ENCODE measurements around the gene ATP5MC3.

The ATP5MC3 gene

DNA sequence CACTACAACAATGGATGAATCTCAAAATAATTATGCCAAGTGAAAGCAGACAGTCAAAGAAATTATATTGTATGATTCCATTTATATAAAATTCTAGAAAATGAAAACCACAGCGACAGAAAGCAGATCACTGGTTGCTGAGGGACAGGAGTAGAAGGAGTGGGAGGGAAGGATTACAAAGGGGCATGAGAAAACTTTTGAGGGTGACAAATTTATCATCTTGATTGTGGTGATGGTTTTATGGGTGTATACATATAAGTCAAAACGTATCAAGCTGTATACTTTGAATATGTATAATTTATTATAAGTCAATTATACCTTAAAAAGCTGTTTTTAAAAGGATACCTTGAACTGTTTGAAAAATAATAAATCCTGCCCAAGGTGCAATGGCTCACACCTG is 41.2 kb downstream of the ATP5MC3 start:
- TF ChIP-seq, protein P1, sequence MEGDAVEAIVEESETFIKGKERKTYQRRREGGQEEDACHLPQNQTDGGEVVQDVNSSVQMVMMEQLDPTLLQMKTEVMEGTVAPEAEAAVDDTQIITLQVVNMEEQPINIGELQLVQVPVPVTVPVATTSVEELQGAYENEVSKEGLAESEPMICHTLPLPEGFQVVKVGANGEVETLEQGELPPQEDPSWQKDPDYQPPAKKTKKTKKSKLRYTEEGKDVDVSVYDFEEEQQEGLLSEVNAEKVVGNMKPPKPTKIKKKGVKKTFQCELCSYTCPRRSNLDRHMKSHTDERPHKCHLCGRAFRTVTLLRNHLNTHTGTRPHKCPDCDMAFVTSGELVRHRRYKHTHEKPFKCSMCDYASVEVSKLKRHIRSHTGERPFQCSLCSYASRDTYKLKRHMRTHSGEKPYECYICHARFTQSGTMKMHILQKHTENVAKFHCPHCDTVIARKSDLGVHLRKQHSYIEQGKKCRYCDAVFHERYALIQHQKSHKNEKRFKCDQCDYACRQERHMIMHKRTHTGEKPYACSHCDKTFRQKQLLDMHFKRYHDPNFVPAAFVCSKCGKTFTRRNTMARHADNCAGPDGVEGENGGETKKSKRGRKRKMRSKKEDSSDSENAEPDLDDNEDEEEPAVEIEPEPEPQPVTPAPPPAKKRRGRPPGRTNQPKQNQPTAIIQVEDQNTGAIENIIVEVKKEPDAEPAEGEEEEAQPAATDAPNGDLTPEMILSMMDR (conservative IDR thresholded peaks at IDR 0.05; ENCODE audit: low read depth, low read length) = no peak
- no peak for DNase-seq (ENCODE audit: low read depth)
- H3K4me3 ChIP-seq (ENCODE audit: low read length) = no peak overlapping the region

GRCh38 chr2:175137793-175138192 is 43.7 kb downstream of the ATP5MC3 start:
- H3K4me3 ChIP-seq (ENCODE audit: low read length) = no peak overlapping the region
- TF ChIP-seq, protein P1 (conservative IDR thresholded peaks at IDR 0.05; ENCODE audit: low read depth, low read length) = no peak
- no peak for DNase-seq (ENCODE audit: low read depth)

- TF ChIP-seq, protein P1 (conservative IDR thresholded peaks at IDR 0.05; ENCODE audit: low read depth, low read length) = no peak
- no peak overlapping the region for H3K4me3 ChIP-seq (ENCODE audit: low read length)
- DNase-seq (ENCODE audit: low read depth) = no peak
These were observed 44.9 kb downstream of the ATP5MC3 start for GRCh38 chr2:175136334-175137215.

DNA sequence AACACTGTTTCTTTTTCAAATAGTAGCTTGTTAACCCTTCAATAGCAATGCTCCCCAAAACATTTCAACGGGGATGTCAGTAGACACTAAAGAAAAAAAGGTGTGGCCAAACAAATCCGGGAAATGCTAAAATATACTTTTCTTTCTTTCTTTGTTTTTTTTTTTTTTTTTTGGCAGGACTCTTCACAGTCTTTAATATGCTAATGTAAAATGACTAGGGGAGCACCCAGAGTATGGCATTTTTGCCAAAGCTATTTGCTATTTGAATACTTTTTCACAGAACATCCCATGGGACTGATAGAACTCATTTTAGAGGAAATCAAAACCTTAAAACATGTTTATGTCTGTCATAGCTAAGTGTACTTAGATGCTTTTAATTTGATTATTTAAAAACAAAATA is 45.6 kb downstream of the ATP5MC3 start:
- no peak overlapping the region for H3K4me3 ChIP-seq (ENCODE audit: low read length)
- DNase-seq (ENCODE audit: low read depth) = no peak
- TF ChIP-seq, protein P1 (conservative IDR thresholded peaks at IDR 0.05; ENCODE audit: low read depth, low read length) = no peak

DNA sequence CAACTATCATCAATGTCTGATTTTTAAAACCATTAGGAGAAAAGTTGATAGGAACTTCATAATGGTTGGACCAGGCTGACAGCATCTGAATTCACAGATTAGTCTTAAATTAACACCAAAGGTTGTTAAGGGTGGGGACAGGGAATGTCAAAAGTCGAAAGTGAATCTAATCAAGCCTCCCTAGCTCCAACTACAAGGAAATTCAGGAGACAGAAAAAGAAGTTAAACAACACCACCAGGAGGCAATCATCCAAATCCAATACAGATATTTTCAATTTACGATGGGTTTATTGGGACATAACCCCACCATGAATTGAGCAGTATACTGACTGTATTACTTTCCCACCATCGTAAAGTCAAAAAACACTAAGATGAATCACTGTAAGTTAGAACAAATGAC is 46.3 kb downstream of the ATP5MC3 start:
- H3K4me3 ChIP-seq (ENCODE audit: low read length) = no peak overlapping the region
- TF ChIP-seq, protein P1 (conservative IDR thresholded peaks at IDR 0.05; ENCODE audit: low read depth, low read length) = no peak
- no peak for DNase-seq (ENCODE audit: low read depth)

DNA sequence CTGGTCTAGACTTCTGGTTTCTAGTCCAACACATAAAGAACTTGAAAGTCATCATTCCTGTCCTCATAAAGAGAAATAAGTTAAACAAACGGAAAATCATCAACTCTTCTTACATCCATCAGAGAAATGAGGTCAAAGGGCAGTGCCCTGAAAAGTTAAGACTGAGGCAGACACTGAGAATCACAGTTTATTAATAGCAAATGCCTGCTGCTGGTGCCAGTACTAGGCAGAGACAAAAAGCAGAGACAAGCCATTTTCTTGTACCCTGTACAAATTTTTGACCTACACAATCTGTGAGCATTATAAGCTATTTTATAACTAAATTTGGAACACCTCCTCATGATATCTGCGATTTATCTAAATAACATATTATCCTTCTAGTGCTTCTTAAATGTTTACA is 50.3 kb downstream of the ATP5MC3 start:
- no peak overlapping the region for H3K4me3 ChIP-seq (ENCODE audit: low read length)
- DNase-seq (ENCODE audit: low read depth) = no peak

More for the DNA sequence above, 50.3 kb downstream of the ATP5MC3 start:
- TF ChIP-seq, protein P1 (conservative IDR thresholded peaks at IDR 0.05; ENCODE audit: low read depth, low read length) = no peak

Measured in retinal pigment epithelial cell (primary cell).